HEK293 (cell line): ENCODE measurements around the gene DNAJA3.

ENCODE experiments used
- ZNF416 ChIP-seq: fragments of 450-650 bp; formaldehyde crosslinking; IDR thresholded peaks from 2 replicates; pipeline ENCODE4 v1.5.1; 2016; ENCODE audit warnings: missing biosample characterization, missing genetic modification characterization
- TF ChIP-seq, protein P1 (sequence below): fragments of 450-650 bp; formaldehyde crosslinking; IDR thresholded peaks from 2 replicates; pipeline ENCODE4 v1.5.1; 2016; ENCODE audit warnings: missing biosample characterization, missing genetic modification characterization
- TF ChIP-seq, protein P2 (sequence below): fragments of 450-650 bp; IDR thresholded peaks from 2 replicates; pipeline ENCODE4 v1.5.1; 2018; ENCODE audit warnings: missing biosample characterization, mild to moderate bottlenecking, missing genetic modification characterization
- TF ChIP-seq, protein P3 (sequence below): fragments of 450-650 bp; formaldehyde crosslinking; IDR thresholded peaks from 2 replicates; pipeline ENCODE4 v1.5.1; 2016; ENCODE audit warnings: missing biosample characterization, missing genetic modification characterization, low read depth

DNA sequence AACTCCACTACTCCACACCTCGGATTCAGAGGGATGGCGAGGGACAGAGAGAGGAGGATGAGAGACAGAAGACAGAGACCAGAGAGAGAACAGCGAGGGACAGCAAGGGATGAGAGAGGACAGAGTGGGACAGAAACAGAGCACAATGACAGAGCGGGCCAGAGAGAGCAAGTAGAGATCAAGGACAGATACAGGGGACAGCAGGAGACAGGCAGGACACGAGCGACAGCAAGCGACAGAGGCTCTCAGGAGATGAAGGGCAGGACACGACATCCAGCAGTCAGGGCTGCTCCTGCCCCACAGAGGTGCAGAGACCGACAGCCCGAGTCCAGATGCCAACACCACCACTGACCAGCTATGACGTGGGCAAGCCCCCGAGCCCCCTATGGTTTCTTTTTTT, 24.2 kb upstream of the DNAJA3 start:
- TF ChIP-seq, protein P1, sequence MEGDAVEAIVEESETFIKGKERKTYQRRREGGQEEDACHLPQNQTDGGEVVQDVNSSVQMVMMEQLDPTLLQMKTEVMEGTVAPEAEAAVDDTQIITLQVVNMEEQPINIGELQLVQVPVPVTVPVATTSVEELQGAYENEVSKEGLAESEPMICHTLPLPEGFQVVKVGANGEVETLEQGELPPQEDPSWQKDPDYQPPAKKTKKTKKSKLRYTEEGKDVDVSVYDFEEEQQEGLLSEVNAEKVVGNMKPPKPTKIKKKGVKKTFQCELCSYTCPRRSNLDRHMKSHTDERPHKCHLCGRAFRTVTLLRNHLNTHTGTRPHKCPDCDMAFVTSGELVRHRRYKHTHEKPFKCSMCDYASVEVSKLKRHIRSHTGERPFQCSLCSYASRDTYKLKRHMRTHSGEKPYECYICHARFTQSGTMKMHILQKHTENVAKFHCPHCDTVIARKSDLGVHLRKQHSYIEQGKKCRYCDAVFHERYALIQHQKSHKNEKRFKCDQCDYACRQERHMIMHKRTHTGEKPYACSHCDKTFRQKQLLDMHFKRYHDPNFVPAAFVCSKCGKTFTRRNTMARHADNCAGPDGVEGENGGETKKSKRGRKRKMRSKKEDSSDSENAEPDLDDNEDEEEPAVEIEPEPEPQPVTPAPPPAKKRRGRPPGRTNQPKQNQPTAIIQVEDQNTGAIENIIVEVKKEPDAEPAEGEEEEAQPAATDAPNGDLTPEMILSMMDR (tag by site-specific recombination) = no peak
- TF ChIP-seq, protein P2, sequence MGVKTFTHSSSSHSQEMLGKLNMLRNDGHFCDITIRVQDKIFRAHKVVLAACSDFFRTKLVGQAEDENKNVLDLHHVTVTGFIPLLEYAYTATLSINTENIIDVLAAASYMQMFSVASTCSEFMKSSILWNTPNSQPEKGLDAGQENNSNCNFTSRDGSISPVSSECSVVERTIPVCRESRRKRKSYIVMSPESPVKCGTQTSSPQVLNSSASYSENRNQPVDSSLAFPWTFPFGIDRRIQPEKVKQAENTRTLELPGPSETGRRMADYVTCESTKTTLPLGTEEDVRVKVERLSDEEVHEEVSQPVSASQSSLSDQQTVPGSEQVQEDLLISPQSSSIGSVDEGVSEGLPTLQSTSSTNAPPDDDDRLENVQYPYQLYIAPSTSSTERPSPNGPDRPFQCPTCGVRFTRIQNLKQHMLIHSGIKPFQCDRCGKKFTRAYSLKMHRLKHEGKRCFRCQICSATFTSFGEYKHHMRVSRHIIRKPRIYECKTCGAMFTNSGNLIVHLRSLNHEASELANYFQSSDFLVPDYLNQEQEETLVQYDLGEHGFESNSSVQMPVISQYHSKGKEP = no peak
- TF ChIP-seq ZNF416 (tag by site-specific recombination) = no peak
- TF ChIP-seq, protein P3, sequence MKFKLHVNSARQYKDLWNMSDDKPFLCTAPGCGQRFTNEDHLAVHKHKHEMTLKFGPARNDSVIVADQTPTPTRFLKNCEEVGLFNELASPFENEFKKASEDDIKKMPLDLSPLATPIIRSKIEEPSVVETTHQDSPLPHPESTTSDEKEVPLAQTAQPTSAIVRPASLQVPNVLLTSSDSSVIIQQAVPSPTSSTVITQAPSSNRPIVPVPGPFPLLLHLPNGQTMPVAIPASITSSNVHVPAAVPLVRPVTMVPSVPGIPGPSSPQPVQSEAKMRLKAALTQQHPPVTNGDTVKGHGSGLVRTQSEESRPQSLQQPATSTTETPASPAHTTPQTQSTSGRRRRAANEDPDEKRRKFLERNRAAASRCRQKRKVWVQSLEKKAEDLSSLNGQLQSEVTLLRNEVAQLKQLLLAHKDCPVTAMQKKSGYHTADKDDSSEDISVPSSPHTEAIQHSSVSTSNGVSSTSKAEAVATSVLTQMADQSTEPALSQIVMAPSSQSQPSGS (tag by site-specific recombination) = no peak
